SH-SY5Y (cell line): ENCODE measurements around the gene NEK1.

Experiments used
- GATA2 ChIP-seq: IDR thresholded peaks from 2 replicates; pipeline ENCODE4 v1.6.1; 2011; ENCODE audit warnings: mild to moderate bottlenecking, low read depth, low read length
- GATA3 ChIP-seq: IDR thresholded peaks from 2 replicates; pipeline ENCODE4 v1.6.1; 2011; ENCODE audit warnings: low read depth, mild to moderate bottlenecking, low read length, moderate library complexity

GRCh38 chr4:169523796-169524195, 88.6 kb downstream of the NEK1 start:
- TF ChIP-seq GATA2 (no peak), GATA3 (no peak)
